ELR (cell line): ENCODE results near the gene TBC1D4.

ENCODE experiments used
- DNase-seq: peaks from one replicate; pipeline ENCODE4 v3.0.0-alpha.2; 2015; ENCODE audit warnings: low read depth

Gene TBC1D4

GRCh38 chr13:75384879-75385707 lies 96.9 kb downstream of the TBC1D4 start:
- no peak for DNase-seq

GRCh38 chr13:75383064-75383715 lies 98.8 kb downstream of the TBC1D4 start:
- no peak for DNase-seq

GRCh38 chr13:75378301-75378700 lies 103.7 kb downstream of the TBC1D4 start:
- no peak for DNase-seq

- no peak for DNase-seq
Observed at GRCh38 chr13:75376792-75377402, 105.1 kb downstream of the TBC1D4 start.

GRCh38 chr13:75375329-75375728 lies 106.6 kb downstream of the TBC1D4 start:
- DNase-seq, result no peak

- no peak for DNase-seq
Observed at GRCh38 chr13:75373988-75374387, 108.0 kb downstream of the TBC1D4 start.

- DNase-seq, result no peak
Observed at GRCh38 chr13:75372923-75373841, 108.8 kb downstream of the TBC1D4 start.

- DNase-seq, result peak; percentile 77
Observed at GRCh38 chr13:75372517-75372916, 109.5 kb downstream of the TBC1D4 start.

GRCh38 chr13:75371203-75371602 lies 110.8 kb downstream of the TBC1D4 start:
- no peak for DNase-seq

- no peak for DNase-seq
Observed at GRCh38 chr13:75370774-75371173, 111.2 kb downstream of the TBC1D4 start.

- DNase-seq, result no peak
Observed at GRCh38 chr13:75369981-75370380, 112.0 kb downstream of the TBC1D4 start.

- peak; percentile 67 for DNase-seq
Observed at GRCh38 chr13:75368167-75368566, 113.8 kb downstream of the TBC1D4 start.

GRCh38 chr13:75366380-75367280 lies 115.3 kb downstream of the TBC1D4 start:
- no peak for DNase-seq

GRCh38 chr13:75365724-75366173 lies 116.2 kb downstream of the TBC1D4 start:
- peak; percentile 97 for DNase-seq

- peak; percentile 48 for DNase-seq
Observed at GRCh38 chr13:75364131-75364713, 117.7 kb downstream of the TBC1D4 start.

GRCh38 chr13:75363371-75363770 lies 118.6 kb downstream of the TBC1D4 start:
- no peak for DNase-seq

- DNase-seq, result no peak
Observed at GRCh38 chr13:75362026-75362425, 119.9 kb downstream of the TBC1D4 start.

- DNase-seq, result no peak
Observed at GRCh38 chr13:75360170-75360569, 121.8 kb downstream of the TBC1D4 start.

GRCh38 chr13:75359266-75359665 lies 122.7 kb downstream of the TBC1D4 start:
- DNase-seq, result peak; percentile 98

- DNase-seq, result peak; percentile 81
Observed at GRCh38 chr13:75357576-75358289, 124.2 kb downstream of the TBC1D4 start.
